ENCODE results near the gene ARHGAP27.

GRCh38 chr17:45380046-45380765 is 52.5 kb downstream of the ARHGAP27 start:
- TF ChIP-seq CTCF (IDR thresholded peaks at IDR 0.05) (no peak), EZH2 (IDR thresholded peaks at IDR 0.05) (no peak)
